Central memory CD8-positive, alpha-beta T cell (primary cell): ENCODE results near the gene CHTOP.

Experiments
- ATAC-seq: fragments of 150-1000 bp; cut with Tn5 transposase; replicated peaks from 2 replicates; pipeline ENCODE4 v1.10.0; 2022; ENCODE audit warnings: mild to moderate bottlenecking, moderate FRiP score, moderate number of reproducible peaks; ENCODE audit not compliant: poor library complexity, severe bottlenecking; ENCODE audit errors: extremely low read depth
- DNase-seq, 2 donors: peaks; one replicate each; pipeline ENCODE4 v3.0.0; 2021; ENCODE audit warnings: low spot score in 2 of 2
- H3K27ac Mint-ChIP-seq: one replicate; pipeline ENCODE4 v1.8.0; 2022; ENCODE audit warnings: low read depth, mild to moderate bottlenecking, moderate library complexity, mixed read lengths
- H3K27me3 Mint-ChIP-seq: one replicate; pipeline ENCODE4 v1.8.0; 2022; ENCODE audit warnings: mixed read lengths
- H3K36me3 Mint-ChIP-seq: one replicate; pipeline ENCODE4 v1.8.0; 2022; ENCODE audit warnings: mild to moderate bottlenecking, moderate library complexity, mixed read lengths; ENCODE audit not compliant: insufficient read depth
- H3K4me1 Mint-ChIP-seq: one replicate; pipeline ENCODE4 v1.8.0; 2022; ENCODE audit warnings: mixed read lengths
- H3K4me3 Mint-ChIP-seq: one replicate; pipeline ENCODE4 v1.8.0; 2022; ENCODE audit warnings: mild to moderate bottlenecking, moderate library complexity, mixed read lengths
- H3K9me3 Mint-ChIP-seq: one replicate; pipeline ENCODE4 v1.8.0; 2022; ENCODE audit warnings: mixed read lengths

CHTOP gene

GRCh38 chr1:153643816-153644215, 9.9 kb downstream of the CHTOP start:
- no peak overlapping the region for H3K27ac Mint-ChIP-seq
- ATAC-seq (no peak), DNase-seq (no peak)
- peaks cover 65% of the 10 kb centered on the region for H3K4me1 Mint-ChIP-seq
- no peaks in the 10 kb centered on the region for H3K9me3 Mint-ChIP-seq
- H3K36me3 Mint-ChIP-seq, result peaks cover 73% of the 10 kb centered on the region
- H3K27me3 Mint-ChIP-seq, result no peaks in the 10 kb centered on the region
- H3K4me3 Mint-ChIP-seq, result no peak overlapping the region

GRCh38 chr1:153646672-153647345, 12.9 kb downstream of the CHTOP start:
- H3K27me3 Mint-ChIP-seq, result no peaks in the 10 kb centered on the region
- no peak overlapping the region for H3K4me3 Mint-ChIP-seq
- H3K36me3 Mint-ChIP-seq, result peaks cover 48% of the 10 kb centered on the region
- DNase-seq, result no peak
- peak overlapping the region; percentile 68 for H3K27ac Mint-ChIP-seq
- H3K9me3 Mint-ChIP-seq, result no peaks in the 10 kb centered on the region
- no peak for ATAC-seq
- H3K4me1 Mint-ChIP-seq, result peaks cover 64% of the 10 kb centered on the region

- Mint-ChIP-seq H3K36me3 (peaks cover 42% of the 10 kb centered on the region), H3K4me1 (peaks cover 64% of the 10 kb centered on the region), H3K27me3 (no peaks in the 10 kb centered on the region), H3K4me3 (no peak overlapping the region), H3K27ac (peak overlapping the region; percentile 68), H3K9me3 (no peaks in the 10 kb centered on the region)
- no peak for ATAC-seq
- DNase-seq, result no peak
These were observed 13.5 kb downstream of the CHTOP start for GRCh38 chr1:153647346-153647714.

GRCh38 chr1:153648000-153648643, 14.3 kb downstream of the CHTOP start:
- H3K4me3 Mint-ChIP-seq, result no peak overlapping the region
- DNase-seq (no peak), ATAC-seq (no peak)
- peaks cover 40% of the 10 kb centered on the region for H3K36me3 Mint-ChIP-seq
- H3K9me3 Mint-ChIP-seq, result no peaks in the 10 kb centered on the region
- H3K4me1 Mint-ChIP-seq, result peaks cover 60% of the 10 kb centered on the region
- H3K27me3 Mint-ChIP-seq, result no peaks in the 10 kb centered on the region
- peak overlapping the region; percentile 68 for H3K27ac Mint-ChIP-seq

DNA sequence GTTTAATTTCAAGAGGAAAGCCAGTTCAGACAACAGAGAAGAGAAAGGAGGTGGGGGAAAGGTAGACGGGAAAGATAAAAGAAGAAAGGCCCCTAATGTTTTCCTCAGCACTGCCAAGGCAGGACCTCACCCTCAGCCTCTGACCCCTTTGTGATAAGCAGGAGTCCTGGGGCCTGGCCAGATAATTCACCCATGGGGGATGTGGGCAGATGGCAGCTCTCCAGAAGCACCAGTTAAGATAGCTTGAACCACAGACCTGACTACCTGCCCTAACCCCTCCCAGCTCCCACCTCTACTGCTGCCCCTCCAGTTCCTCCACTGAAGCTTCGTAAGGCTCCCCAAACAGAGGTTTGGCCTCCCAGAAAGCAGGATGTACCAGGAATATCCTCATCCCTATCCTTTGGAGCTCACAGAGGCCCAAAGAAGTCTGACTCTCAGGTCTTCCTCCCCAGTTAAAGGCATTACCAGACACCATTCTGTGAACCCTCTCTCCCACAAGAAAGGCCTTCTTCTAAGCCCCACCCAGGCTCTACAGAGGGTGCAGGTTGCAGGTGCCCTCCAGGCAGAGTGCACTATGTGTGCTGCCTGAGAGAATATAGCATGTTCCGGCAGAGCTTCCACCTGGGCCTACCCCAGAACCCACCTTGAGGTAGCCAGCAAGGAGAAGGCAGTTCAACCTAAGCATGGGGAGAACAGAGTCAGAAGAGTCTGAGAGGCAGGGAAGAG, 15.4 kb downstream of the CHTOP start:
- no peak overlapping the region for H3K4me3 Mint-ChIP-seq
- peak; percentile 56 for ATAC-seq

GRCh38 chr1:153649863-153650235, 16.0 kb downstream of the CHTOP start:
- Mint-ChIP-seq H3K27ac (peak overlapping the region; percentile 56), H3K36me3 (peaks cover 24% of the 10 kb centered on the region), H3K4me1 (peaks cover 42% of the 10 kb centered on the region), H3K27me3 (no peaks in the 10 kb centered on the region), H3K4me3 (no peak overlapping the region), H3K9me3 (no peaks in the 10 kb centered on the region)
- DNase-seq, result no peak
- no peak for ATAC-seq

More for the DNA sequence above, 15.4 kb downstream of the CHTOP start:
- DNase-seq, result no peak
- Mint-ChIP-seq H3K9me3 (no peaks in the 10 kb centered on the region), H3K36me3 (peaks cover 30% of the 10 kb centered on the region), H3K4me1 (peaks cover 48% of the 10 kb centered on the region), H3K27ac (peak overlapping the region; percentile 56), H3K27me3 (no peaks in the 10 kb centered on the region)

- Mint-ChIP-seq H3K36me3 (peaks cover 5% of the 10 kb centered on the region), H3K9me3 (no peaks in the 10 kb centered on the region), H3K27ac (no peak overlapping the region), H3K27me3 (no peaks in the 10 kb centered on the region), H3K4me1 (peaks cover 25% of the 10 kb centered on the region), H3K4me3 (no peak overlapping the region)
- no peak for ATAC-seq
- DNase-seq, result no peak
These were observed 17.9 kb downstream of the CHTOP start for GRCh38 chr1:153651771-153652170.

- H3K27me3 Mint-ChIP-seq, result no peaks in the 10 kb centered on the region
- no peaks in the 10 kb centered on the region for H3K36me3 Mint-ChIP-seq
- H3K9me3 Mint-ChIP-seq, result no peaks in the 10 kb centered on the region
- no peak for ATAC-seq
- H3K4me3 Mint-ChIP-seq, result no peak overlapping the region
- peaks cover 14% of the 10 kb centered on the region for H3K4me1 Mint-ChIP-seq
- H3K27ac Mint-ChIP-seq, result no peak overlapping the region
- DNase-seq, result no peak
These were observed 19.1 kb downstream of the CHTOP start for GRCh38 chr1:153652805-153653500.

- Mint-ChIP-seq H3K9me3 (no peaks in the 10 kb centered on the region), H3K4me1 (peaks cover 9% of the 10 kb centered on the region), H3K27ac (no peak overlapping the region), H3K36me3 (peaks cover 6% of the 10 kb centered on the region), H3K27me3 (no peaks in the 10 kb centered on the region), H3K4me3 (no peak overlapping the region)
- no peak for ATAC-seq
- no peak for DNase-seq
These were observed 21.5 kb downstream of the CHTOP start for GRCh38 chr1:153655333-153655732.

DNA sequence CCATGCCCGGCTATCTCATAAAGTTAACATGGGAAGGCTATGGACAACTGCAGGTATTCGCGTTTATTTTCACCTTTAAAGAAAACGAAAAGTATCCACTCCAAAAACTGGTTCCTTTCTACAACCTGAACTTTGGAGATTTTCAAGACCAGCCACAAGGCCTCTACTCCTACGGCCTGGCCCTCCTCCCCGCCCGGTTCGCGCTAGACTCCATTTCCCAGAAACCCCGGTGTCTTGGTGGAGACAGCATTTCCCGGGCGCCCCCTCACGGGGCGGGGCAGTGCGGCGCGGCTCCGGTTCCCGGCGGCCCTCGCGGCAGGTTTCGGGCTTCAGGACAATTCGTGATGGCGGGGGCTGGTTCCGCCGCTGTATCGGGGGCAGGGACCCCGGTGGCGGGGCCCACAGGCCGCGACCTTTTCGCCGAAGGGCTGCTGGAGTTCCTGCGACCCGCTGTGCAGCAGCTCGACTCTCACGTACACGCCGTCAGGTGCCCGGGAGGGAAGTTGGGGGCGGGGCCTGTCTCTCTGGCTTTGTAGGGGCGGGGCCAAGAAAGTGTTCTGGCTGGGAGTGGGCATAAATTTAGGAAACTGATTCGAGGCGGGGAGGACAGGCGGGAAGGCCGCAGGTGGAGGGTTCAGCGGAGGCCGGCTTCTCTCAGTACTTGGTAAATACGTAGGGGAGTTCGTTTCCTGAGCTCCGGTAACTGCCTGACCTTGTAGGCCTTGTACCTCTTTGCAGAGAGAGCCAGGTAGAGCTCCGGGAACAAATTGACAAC, 24.7 kb downstream of the CHTOP start, which contains the start of gene SNAPIN:
Gene SNAPIN (plus strand): TSS at position 304 of the 775 bp plus-strand sequence. CDS start 41 bp downstream, at position 345.
- ATAC-seq (peak; percentile 97), DNase-seq (peak; percentile 82 to 83)
- peaks cover 34% of the 10 kb centered on the region for H3K36me3 Mint-ChIP-seq
- peaks cover 9% of the 10 kb centered on the region for H3K4me1 Mint-ChIP-seq
- H3K9me3 Mint-ChIP-seq, result no peaks in the 10 kb centered on the region
- H3K27me3 Mint-ChIP-seq, result no peaks in the 10 kb centered on the region
- H3K4me3 Mint-ChIP-seq, result peak within 1 kb of the TSS; percentile 91
- H3K27ac Mint-ChIP-seq, result peak within 1 kb of the TSS; percentile 84

GRCh38 chr1:153659175-153659534, 25.3 kb downstream of the CHTOP start:
- no peaks in the 10 kb centered on the region for H3K9me3 Mint-ChIP-seq
- H3K4me1 Mint-ChIP-seq, result peaks cover 9% of the 10 kb centered on the region
- no peak for ATAC-seq
- H3K36me3 Mint-ChIP-seq, result peaks cover 39% of the 10 kb centered on the region
- peak overlapping the region; percentile 84 for H3K27ac Mint-ChIP-seq
- H3K27me3 Mint-ChIP-seq, result no peaks in the 10 kb centered on the region
- peak overlapping the region; percentile 91 for H3K4me3 Mint-ChIP-seq
- no peak for DNase-seq

- Mint-ChIP-seq H3K9me3 (no peaks in the 10 kb centered on the region), H3K4me3 (peak overlapping the region; percentile 91), H3K27ac (no peak overlapping the region), H3K4me1 (peaks cover 9% of the 10 kb centered on the region), H3K36me3 (peaks cover 44% of the 10 kb centered on the region), H3K27me3 (no peaks in the 10 kb centered on the region)
- DNase-seq (no peak), ATAC-seq (no peak)
These were observed 25.8 kb downstream of the CHTOP start for GRCh38 chr1:153659656-153660055.
